Osteocyte (in vitro differentiated cells): Measurements from ENCODE around the gene PRSS23. TPM values are rescaled to one million over a fixed set of nuclear protein-coding genes. Genes with fewer than 3 reads are reported as not detected.

Source experiments
- DNase-seq: peaks from one replicate; pipeline ENCODE4 v3.0.0; 2021; ENCODE audit warnings: mixed read lengths; ENCODE audit not compliant: unreplicated experiment; ENCODE audit errors: extremely low spot score
- H3K27ac Mint-ChIP-seq: one replicate; pipeline ENCODE4 v1.8.0; 2021; ENCODE audit warnings: mild to moderate bottlenecking, mixed read lengths; ENCODE audit not compliant: unreplicated experiment
- H3K27me3 Mint-ChIP-seq: one replicate; pipeline ENCODE4 v1.8.0; 2021; ENCODE audit warnings: mixed read lengths; ENCODE audit not compliant: unreplicated experiment
- H3K36me3 Mint-ChIP-seq: one replicate; pipeline ENCODE4 v1.8.0; 2021; ENCODE audit warnings: mixed read lengths; ENCODE audit not compliant: unreplicated experiment
- H3K4me1 Mint-ChIP-seq: one replicate; pipeline ENCODE4 v1.8.0; 2021; ENCODE audit warnings: mixed read lengths; ENCODE audit not compliant: unreplicated experiment
- H3K4me3 Mint-ChIP-seq: one replicate; pipeline ENCODE4 v1.8.0; 2021; ENCODE audit warnings: mild to moderate bottlenecking, moderate library complexity, mixed read lengths; ENCODE audit not compliant: unreplicated experiment
- H3K9me3 Mint-ChIP-seq: one replicate; pipeline ENCODE4 v1.8.0; 2021; ENCODE audit warnings: mixed read lengths; ENCODE audit not compliant: unreplicated experiment
- total RNA-seq: library from RNA; stranded (reverse); gene quantifications from 2 replicates; pipeline ENCODE4 v1.2.1, GENCODE V29; 2021
- TF ChIP-seq, protein P1 (sequence below): fragments of 200-600 bp; sonication (generic); IDR thresholded peaks from 2 replicates; pipeline ENCODE4 v1.5.0; 2021; ENCODE audit warnings: antibody characterized with exemption, mild to moderate bottlenecking, moderate library complexity

The PRSS23 gene
- total RNA-seq, 1 donor from 2014 or later = 545 TPM

DNA sequence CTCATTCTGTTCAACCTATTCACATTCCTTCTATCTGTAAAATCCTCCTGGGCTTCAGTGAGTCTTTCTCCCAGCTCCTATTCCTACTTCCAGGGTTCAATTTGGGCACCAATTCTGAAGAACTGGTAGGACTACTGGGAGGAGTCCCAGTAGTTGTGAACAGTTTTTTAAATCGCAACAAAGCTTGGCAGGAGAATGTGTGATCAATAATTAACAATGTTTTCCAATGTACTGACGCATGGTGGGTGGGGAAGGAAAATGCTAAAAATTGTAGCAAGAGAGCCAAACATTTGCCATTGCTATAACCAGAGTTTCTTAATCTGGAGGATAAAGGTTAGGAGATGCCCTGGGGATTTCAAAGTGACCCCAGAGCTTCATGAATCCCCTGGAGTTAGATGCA lies 27.3 kb upstream of the PRSS23 start:
- peaks cover 4% of the 10 kb centered on the region for H3K4me1 Mint-ChIP-seq
- no peak overlapping the region for H3K27ac Mint-ChIP-seq
- TF ChIP-seq, protein P1, sequence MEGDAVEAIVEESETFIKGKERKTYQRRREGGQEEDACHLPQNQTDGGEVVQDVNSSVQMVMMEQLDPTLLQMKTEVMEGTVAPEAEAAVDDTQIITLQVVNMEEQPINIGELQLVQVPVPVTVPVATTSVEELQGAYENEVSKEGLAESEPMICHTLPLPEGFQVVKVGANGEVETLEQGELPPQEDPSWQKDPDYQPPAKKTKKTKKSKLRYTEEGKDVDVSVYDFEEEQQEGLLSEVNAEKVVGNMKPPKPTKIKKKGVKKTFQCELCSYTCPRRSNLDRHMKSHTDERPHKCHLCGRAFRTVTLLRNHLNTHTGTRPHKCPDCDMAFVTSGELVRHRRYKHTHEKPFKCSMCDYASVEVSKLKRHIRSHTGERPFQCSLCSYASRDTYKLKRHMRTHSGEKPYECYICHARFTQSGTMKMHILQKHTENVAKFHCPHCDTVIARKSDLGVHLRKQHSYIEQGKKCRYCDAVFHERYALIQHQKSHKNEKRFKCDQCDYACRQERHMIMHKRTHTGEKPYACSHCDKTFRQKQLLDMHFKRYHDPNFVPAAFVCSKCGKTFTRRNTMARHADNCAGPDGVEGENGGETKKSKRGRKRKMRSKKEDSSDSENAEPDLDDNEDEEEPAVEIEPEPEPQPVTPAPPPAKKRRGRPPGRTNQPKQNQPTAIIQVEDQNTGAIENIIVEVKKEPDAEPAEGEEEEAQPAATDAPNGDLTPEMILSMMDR = no peak
- peaks cover 2% of the 10 kb centered on the region for H3K36me3 Mint-ChIP-seq
- H3K9me3 Mint-ChIP-seq = no peaks in the 10 kb centered on the region
- H3K27me3 Mint-ChIP-seq = no peaks in the 10 kb centered on the region
- no peak overlapping the region for H3K4me3 Mint-ChIP-seq
- DNase-seq = no peak

DNA sequence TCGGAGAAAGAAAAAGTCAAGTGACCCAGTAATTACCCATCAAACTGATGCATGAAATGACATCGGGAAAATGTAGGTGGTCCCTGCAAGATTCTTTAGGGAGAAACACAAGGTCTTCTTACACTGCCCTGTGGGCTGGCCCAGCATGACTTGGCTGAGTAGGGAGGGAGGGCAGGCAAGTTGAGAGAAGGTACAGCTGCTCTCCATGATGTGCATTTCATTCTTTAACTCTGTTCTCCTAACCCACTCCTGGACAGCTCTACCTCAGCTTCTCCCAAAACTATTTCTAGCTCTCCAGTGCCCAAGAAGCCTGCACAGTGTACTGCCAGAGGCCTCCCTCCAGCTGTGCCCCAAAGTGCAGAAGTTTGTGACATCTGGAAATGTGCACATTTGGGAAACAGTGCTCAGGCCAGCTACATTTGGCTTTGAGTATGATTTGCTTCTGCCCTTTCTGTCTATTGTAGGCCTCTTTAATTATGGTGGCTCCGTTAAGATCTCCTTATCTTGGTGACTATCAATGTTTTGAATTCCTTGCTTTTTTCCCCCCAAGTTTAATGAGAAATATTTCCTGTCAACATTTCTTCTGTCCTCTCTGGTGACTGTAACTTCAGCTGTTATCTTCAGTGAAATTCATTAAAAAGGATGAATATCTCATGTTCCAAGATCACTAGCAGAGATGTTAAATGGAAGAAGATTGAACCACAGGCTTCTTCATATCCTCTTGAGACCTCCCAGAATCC lies 26.7 kb upstream of the PRSS23 start:
- Mint-ChIP-seq H3K36me3 (peaks cover 2% of the 10 kb centered on the region), H3K27ac (no peak overlapping the region), H3K4me3 (no peak overlapping the region), H3K4me1 (peaks cover 4% of the 10 kb centered on the region), H3K27me3 (no peaks in the 10 kb centered on the region), H3K9me3 (no peaks in the 10 kb centered on the region)
- no peak for DNase-seq
- TF ChIP-seq, protein P1 = no peak

DNA sequence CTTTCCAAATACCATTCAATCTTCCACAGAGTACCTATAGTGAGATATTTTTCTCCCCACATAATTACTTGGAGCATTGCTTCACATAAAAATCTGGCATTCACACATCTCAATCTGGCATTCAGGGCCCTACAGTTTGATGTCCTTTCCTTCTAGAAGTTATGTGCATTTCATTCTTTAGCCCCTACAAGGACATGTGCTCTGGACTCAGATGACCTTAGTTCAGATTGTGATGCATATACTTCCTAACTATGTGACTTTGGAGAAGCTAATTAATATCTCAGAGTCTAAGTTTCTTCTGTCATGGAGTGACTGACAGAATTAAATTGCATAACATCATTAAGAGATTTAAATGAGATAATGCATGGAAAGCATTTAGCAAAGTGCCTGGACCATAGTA lies 25.9 kb upstream of the PRSS23 start:
- no peaks in the 10 kb centered on the region for H3K4me1 Mint-ChIP-seq
- no peak overlapping the region for H3K4me3 Mint-ChIP-seq
- H3K9me3 Mint-ChIP-seq = no peaks in the 10 kb centered on the region
- peaks cover 2% of the 10 kb centered on the region for H3K36me3 Mint-ChIP-seq
- TF ChIP-seq, protein P1 = no peak
- no peaks in the 10 kb centered on the region for H3K27me3 Mint-ChIP-seq
- DNase-seq = no peak
- no peak overlapping the region for H3K27ac Mint-ChIP-seq

DNA sequence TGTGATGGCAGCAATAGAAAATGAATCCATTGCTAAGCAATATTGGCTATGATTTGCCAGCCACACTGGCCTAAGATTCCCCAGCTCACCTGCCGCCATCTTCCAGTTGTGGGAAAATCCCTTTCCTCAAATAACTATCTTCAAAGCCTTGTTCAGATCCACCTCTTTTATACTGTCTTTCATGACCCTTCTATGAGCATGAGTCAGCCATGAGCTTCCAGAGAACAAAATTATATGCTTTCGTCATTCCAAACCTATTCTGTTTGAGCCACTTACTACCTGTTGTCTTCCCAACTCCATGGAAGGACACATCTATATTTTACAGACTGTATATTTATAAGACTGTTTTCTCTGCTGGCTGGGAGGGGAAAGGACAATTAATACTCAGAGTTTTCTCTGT lies 25.0 kb upstream of the PRSS23 start:
- Mint-ChIP-seq H3K9me3 (no peaks in the 10 kb centered on the region), H3K4me1 (no peaks in the 10 kb centered on the region), H3K36me3 (peaks cover 2% of the 10 kb centered on the region), H3K4me3 (no peak overlapping the region), H3K27ac (no peak overlapping the region), H3K27me3 (no peaks in the 10 kb centered on the region)
- TF ChIP-seq, protein P1 = no peak
- no peak for DNase-seq

DNA sequence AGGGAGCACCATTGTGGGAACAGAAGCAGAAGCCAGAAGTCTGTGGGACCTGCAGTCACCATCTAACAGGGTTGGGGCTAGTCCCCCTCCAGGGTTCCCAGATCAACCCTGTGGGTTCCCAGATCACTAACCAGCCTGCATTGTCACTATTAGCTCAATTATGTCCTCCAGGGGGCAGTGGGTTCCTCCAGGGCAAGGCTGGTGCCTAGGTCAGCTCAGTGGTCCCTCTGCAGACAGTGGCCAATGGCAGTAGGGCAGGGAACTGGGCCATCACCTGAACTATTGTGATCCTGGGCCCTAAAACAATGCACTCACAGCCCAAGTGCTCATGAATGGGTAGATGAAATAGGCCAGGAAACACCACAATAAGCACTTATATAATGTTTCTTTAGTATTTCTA lies 18.8 kb upstream of the PRSS23 start:
- Mint-ChIP-seq H3K27me3 (no peaks in the 10 kb centered on the region), H3K4me3 (no peak overlapping the region), H3K27ac (no peak overlapping the region), H3K9me3 (no peaks in the 10 kb centered on the region), H3K36me3 (no peaks in the 10 kb centered on the region), H3K4me1 (peaks cover 17% of the 10 kb centered on the region)
- TF ChIP-seq, protein P1 = no peak
- DNase-seq = no peak
